Spleen (tissue), 7 donors: Measurements from ENCODE around the gene RCOR3.

ENCODE experiments used
- POLR2A ChIP-seq, 3 donors: fragments of 450-650 bp; IDR thresholded peaks; one replicate each; pipeline ENCODE4 v1.5.1; 2017; ENCODE audit warnings: antibody characterized with exemption in 3 of 3, mild to moderate bottlenecking in 1 of 3
- POLR2AphosphoS5 ChIP-seq, 3 donors: sonication (generic); formaldehyde crosslinking; IDR thresholded peaks; one replicate each; pipeline ENCODE4 v1.5.1; 2017; ENCODE audit warnings: antibody characterized with exemption in 3 of 3
- TF ChIP-seq, protein P1 (sequence below), 11 experiments: fragments of 200-600 bp in 7 of 11; fragments of 450-650 bp in 4 of 11; sonication (generic) in 4 of 11; IDR thresholded peaks in 8 of 11; conservative IDR thresholded peaks in 3 of 11; 1 replicate in 7 of 11; 2 replicates in 4 of 11; pipeline versions ENCODE4 v1.4.0 to v1.8.0; 2016 to 2021; ENCODE audit warnings: antibody characterized with exemption in 11 of 11, inconsistent platforms in 4 of 11, mild to moderate bottlenecking in 1 of 11
- donor health status: DM: no; HTN: no; CAD: no; lungs with moderate emphysema.
- donor health status: DM: no; HTN: no; CAD: no.
- donor health status: DM: no; HTN: no; CAD: no.

DNA sequence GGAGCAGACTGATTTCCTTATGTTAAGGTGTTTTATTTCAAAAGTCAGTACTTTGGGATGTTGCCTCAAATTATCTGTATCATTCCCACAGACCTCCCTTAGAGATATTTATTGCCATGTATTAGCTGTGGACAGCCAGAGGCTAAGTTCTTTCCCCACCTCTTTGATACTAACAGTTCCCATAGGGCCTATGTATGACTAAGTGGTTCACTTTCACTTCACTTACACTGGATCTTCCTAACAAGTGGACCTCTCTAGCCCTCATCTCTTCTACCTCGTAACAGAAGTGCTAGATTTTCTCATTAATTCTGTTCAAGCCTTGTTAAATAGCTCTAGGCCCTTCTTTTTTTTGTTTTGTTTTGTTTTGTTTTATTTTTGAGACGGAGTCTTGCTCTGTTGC is 73.7 kb downstream of the RCOR3 start:
- TF ChIP-seq, protein P1, sequence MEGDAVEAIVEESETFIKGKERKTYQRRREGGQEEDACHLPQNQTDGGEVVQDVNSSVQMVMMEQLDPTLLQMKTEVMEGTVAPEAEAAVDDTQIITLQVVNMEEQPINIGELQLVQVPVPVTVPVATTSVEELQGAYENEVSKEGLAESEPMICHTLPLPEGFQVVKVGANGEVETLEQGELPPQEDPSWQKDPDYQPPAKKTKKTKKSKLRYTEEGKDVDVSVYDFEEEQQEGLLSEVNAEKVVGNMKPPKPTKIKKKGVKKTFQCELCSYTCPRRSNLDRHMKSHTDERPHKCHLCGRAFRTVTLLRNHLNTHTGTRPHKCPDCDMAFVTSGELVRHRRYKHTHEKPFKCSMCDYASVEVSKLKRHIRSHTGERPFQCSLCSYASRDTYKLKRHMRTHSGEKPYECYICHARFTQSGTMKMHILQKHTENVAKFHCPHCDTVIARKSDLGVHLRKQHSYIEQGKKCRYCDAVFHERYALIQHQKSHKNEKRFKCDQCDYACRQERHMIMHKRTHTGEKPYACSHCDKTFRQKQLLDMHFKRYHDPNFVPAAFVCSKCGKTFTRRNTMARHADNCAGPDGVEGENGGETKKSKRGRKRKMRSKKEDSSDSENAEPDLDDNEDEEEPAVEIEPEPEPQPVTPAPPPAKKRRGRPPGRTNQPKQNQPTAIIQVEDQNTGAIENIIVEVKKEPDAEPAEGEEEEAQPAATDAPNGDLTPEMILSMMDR (IDR thresholded peaks at IDR 0.05 in 8 of 11, conservative IDR thresholded peaks at IDR 0.05 in 3 of 11): no peak
- TF ChIP-seq POLR2A (IDR thresholded peaks at IDR 0.05): no peak
- no peak for TF ChIP-seq POLR2AphosphoS5 (IDR thresholded peaks at IDR 0.05)
